ENCODE data around the gene ATAD5. TPM values are rescaled to one million over a fixed set of nuclear protein-coding genes. Genes with fewer than 3 reads are reported as not detected.

ATAD5 gene
- total and polyA plus RNA-seq, 4 donors: 0.44 to 4.8 (median 1.4) TPM

- WGBS, 2 donors: 75 to 84% methylated on average over 2 of the region's 2 CpGs
- TF ChIP-seq, protein P1, sequence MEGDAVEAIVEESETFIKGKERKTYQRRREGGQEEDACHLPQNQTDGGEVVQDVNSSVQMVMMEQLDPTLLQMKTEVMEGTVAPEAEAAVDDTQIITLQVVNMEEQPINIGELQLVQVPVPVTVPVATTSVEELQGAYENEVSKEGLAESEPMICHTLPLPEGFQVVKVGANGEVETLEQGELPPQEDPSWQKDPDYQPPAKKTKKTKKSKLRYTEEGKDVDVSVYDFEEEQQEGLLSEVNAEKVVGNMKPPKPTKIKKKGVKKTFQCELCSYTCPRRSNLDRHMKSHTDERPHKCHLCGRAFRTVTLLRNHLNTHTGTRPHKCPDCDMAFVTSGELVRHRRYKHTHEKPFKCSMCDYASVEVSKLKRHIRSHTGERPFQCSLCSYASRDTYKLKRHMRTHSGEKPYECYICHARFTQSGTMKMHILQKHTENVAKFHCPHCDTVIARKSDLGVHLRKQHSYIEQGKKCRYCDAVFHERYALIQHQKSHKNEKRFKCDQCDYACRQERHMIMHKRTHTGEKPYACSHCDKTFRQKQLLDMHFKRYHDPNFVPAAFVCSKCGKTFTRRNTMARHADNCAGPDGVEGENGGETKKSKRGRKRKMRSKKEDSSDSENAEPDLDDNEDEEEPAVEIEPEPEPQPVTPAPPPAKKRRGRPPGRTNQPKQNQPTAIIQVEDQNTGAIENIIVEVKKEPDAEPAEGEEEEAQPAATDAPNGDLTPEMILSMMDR (IDR thresholded peaks at IDR 0.05; ENCODE audit: control extremely low read depth, extremely low read depth): no peak
Measured at GRCh38 chr17:30790279-30790678, 41.5 kb upstream of the ATAD5 start.

GRCh38 chr17:30793282-30793977 is 38.3 kb upstream of the ATAD5 start:
- no peak overlapping the region for H3K27ac ChIP-seq (ENCODE audit: low read depth in 1 of 2, low read length in 1 of 2)
- H3K36me3 ChIP-seq (ENCODE audit: control insufficient read depth in 4 of 4, insufficient read depth in 4 of 4, low read length in 4 of 4): peaks cover 17 to 36% (median 22%) of the 10 kb centered on the region in 4 donors

More at GRCh38 chr17:30790279-30790678, 41.5 kb upstream of the ATAD5 start:
- no peaks in the 10 kb centered on the region for H3K27me3 ChIP-seq (ENCODE audit: control insufficient read depth in 3 of 3, insufficient read depth in 3 of 3, low read length in 2 of 3)
- DNase-seq (no peak), ATAC-seq (ENCODE audit: insufficient read depth, low FRiP score) (no peak)
- no peak overlapping the region for H3K4me3 ChIP-seq
- H3K4me1 ChIP-seq (ENCODE audit: control insufficient read depth in 5 of 5, insufficient read depth in 5 of 5, low read length in 5 of 5): peaks cover 0 to 5% (median 0%) of the 10 kb centered on the region in 5 donors
- no peak overlapping the region for H3K27ac ChIP-seq (ENCODE audit: low read depth in 1 of 2, low read length in 1 of 2)
- no peak overlapping the region for H3K9ac ChIP-seq (ENCODE audit: insufficient read depth in 1 of 2, low read length in 2 of 2)
- H3K36me3 ChIP-seq (ENCODE audit: control insufficient read depth in 4 of 4, insufficient read depth in 4 of 4, low read length in 4 of 4): peaks cover 22 to 33% (median 28%) of the 10 kb centered on the region in 4 donors
- H3K9me3 ChIP-seq (ENCODE audit: control insufficient read depth in 4 of 4, insufficient read depth in 3 of 4, low read length in 3 of 4): no peaks in the 10 kb centered on the region

DNA sequence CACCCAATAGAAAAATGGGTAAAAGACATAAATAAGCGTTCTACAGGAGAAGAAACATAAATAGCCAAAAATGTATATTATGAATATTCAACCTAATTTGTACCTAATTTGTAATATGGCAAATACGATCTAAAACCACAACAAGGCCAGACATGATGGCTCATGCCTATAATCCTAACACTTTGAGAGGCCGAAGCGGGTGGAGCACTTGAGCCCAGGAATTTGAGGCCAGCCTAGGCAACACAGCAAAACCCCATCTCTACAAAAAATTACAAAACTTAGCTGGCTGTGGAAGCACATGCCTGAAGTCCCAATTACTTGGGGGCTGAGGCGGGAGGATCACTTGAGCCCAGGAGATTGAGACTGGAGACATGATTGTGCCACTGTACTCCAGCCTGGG is 37.4 kb upstream of the ATAD5 start:
- ATAC-seq (ENCODE audit: insufficient read depth, low FRiP score) (no peak), DNase-seq (no peak)
- WGBS, 2 donors: 94 to 95% methylated on average over 5 of the region's 5 CpGs
- Histone ChIP-seq H3K9ac (ENCODE audit: insufficient read depth in 1 of 2, low read length in 2 of 2) (no peak overlapping the region), H3K4me3 (no peak overlapping the region), H3K36me3 (ENCODE audit: control insufficient read depth in 4 of 4, insufficient read depth in 4 of 4, low read length in 4 of 4) (peaks cover 17 to 30% (median 19%) of the 10 kb centered on the region in 4 donors), H3K27ac (ENCODE audit: low read depth in 1 of 2, low read length in 1 of 2) (no peak overlapping the region), H3K9me3 (ENCODE audit: control insufficient read depth in 4 of 4, insufficient read depth in 3 of 4, low read length in 3 of 4) (no peaks in the 10 kb centered on the region), H3K4me1 (ENCODE audit: control insufficient read depth in 5 of 5, insufficient read depth in 5 of 5, low read length in 5 of 5) (peaks cover 0 to 3% (median 0%) of the 10 kb centered on the region in 5 donors), H3K27me3 (ENCODE audit: control insufficient read depth in 3 of 3, insufficient read depth in 3 of 3, low read length in 2 of 3) (no peaks in the 10 kb centered on the region)
- TF ChIP-seq, protein P1 (IDR thresholded peaks at IDR 0.05; ENCODE audit: control extremely low read depth, extremely low read depth): no peak

More at GRCh38 chr17:30793282-30793977, 38.3 kb upstream of the ATAD5 start:
- H3K27me3 ChIP-seq (ENCODE audit: control insufficient read depth in 3 of 3, insufficient read depth in 3 of 3, low read length in 2 of 3): no peaks in the 10 kb centered on the region
- WGBS, 2 donors: 91 to 93% methylated on average over 9 of the region's 9 CpGs
- H3K4me1 ChIP-seq (ENCODE audit: control insufficient read depth in 5 of 5, insufficient read depth in 5 of 5, low read length in 5 of 5): peaks cover 0 to 5% (median 0%) of the 10 kb centered on the region in 5 donors
- H3K9me3 ChIP-seq (ENCODE audit: control insufficient read depth in 4 of 4, insufficient read depth in 3 of 4, low read length in 3 of 4): no peaks in the 10 kb centered on the region
- no peak overlapping the region for H3K4me3 ChIP-seq
- TF ChIP-seq, protein P1 (IDR thresholded peaks at IDR 0.05; ENCODE audit: control extremely low read depth, extremely low read depth): no peak
- no peak for ATAC-seq (ENCODE audit: insufficient read depth, low FRiP score)
- no peak for DNase-seq
- no peak overlapping the region for H3K9ac ChIP-seq (ENCODE audit: insufficient read depth in 1 of 2, low read length in 2 of 2)

All from lung (tissue), 12 donors.